GM12873 (cell line): ENCODE results near the gene ADAMTSL2.

ENCODE experiments used
- CTCF ChIP-seq: IDR thresholded peaks from 2 replicates; pipeline ENCODE4 v1.5.1; 2012; ENCODE audit warnings: low read depth, mild to moderate bottlenecking, moderate library complexity, low read length, control low read depth; ENCODE audit not compliant: insufficient read depth; ENCODE audit errors: missing control alignments

ADAMTSL2 gene

GRCh38 chr9:133614678-133615077 lies 80.2 kb downstream of the ADAMTSL2 start:
- no peak for TF ChIP-seq CTCF

- TF ChIP-seq CTCF = no peak
Measured at GRCh38 chr9:133615186-133615585, 80.7 kb downstream of the ADAMTSL2 start.

- TF ChIP-seq CTCF = no peak
Measured at GRCh38 chr9:133615606-133616188, 81.2 kb downstream of the ADAMTSL2 start.

- no peak for TF ChIP-seq CTCF
Measured at GRCh38 chr9:133616643-133617405, 82.3 kb downstream of the ADAMTSL2 start.

GRCh38 chr9:133618726-133619125 lies 84.2 kb downstream of the ADAMTSL2 start:
- no peak for TF ChIP-seq CTCF

GRCh38 chr9:133619791-133620190 lies 85.3 kb downstream of the ADAMTSL2 start:
- TF ChIP-seq CTCF = no peak

GRCh38 chr9:133621725-133622267 lies 87.3 kb downstream of the ADAMTSL2 start:
- no peak for TF ChIP-seq CTCF
